ENCODE data around the gene HAUS7. TPM values are rescaled to one million over a fixed set of nuclear protein-coding genes. Genes with fewer than 3 reads are reported as not detected.

The HAUS7 gene
- total and polyA plus RNA-seq, 2 experiments from 2014 or later = 59.8 to 77.9 TPM

DNA sequence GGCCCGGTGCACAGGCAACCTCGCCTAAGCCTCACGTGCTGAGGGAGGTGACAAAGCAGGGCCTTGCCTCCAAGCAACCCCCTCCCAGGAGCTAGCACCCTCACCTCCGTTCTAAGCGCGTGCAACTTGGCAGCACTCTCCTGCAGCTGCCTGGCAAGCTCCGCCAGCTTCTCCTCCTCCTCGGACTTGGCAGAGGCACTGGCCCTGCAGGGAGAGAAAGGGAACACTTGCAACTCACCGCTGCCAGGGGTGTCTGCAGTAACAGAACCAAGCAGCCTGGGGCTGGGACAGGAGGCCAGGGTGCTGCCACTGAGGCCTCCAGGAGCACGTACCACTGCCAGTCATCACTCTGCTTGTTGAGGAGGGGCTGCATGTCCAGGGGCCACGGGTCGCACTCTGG, 14.2 kb downstream of the HAUS7 start:
- H3F3A ChIP-seq (replicated peaks; ENCODE audit: low read depth) = no peaks in the 10 kb centered on the region
- DNase-seq (ENCODE audit: low spot score) = no peak
- no peak for TF ChIP-seq ZNF331 (CRISPR knock-in tag; IDR thresholded peaks at IDR 0.05; ENCODE audit: low read depth)
- TF ChIP-seq EZH2phosphoT487 (IDR thresholded peaks at IDR 0.05; ENCODE audit: unreplicated experiment) = no peak
- no peak for TF ChIP-seq ZNF114 (CRISPR knock-in tag; IDR thresholded peaks at IDR 0.05)
- Mint-ChIP-seq H3K27me3 (ENCODE audit: insufficient read depth, low read depth, poor library complexity) (peaks cover 9% of the 10 kb centered on the region), H3K36me3 (ENCODE audit: low read depth) (peaks cover 5% of the 10 kb centered on the region; the same call in 2 of the 3 replicates), H3K4me3 (no peak overlapping the region), H3K4me1 (no peaks in the 10 kb centered on the region), H3K9me3 (no peaks in the 10 kb centered on the region), H3K27ac (no peak overlapping the region)
- no peak overlapping the region for H3K4me3 ChIP-seq
- H4K20me1 ChIP-seq (replicated peaks; ENCODE audit: insufficient read depth) = no peaks in the 10 kb centered on the region
- no peak overlapping the region for H3K4me2 ChIP-seq
- no peaks in the 10 kb centered on the region for H3K4me1 ChIP-seq (ENCODE audit: insufficient read depth)
- no peaks in the 10 kb centered on the region for H3K79me2 ChIP-seq (replicated peaks; ENCODE audit: insufficient read depth)
- H3K27ac ChIP-seq (ENCODE audit: low read depth) = no peak overlapping the region
- no peak overlapping the region for H2AFZ ChIP-seq
- no peaks in the 10 kb centered on the region for H3K36me3 ChIP-seq (ENCODE audit: insufficient read depth)
- H3K27me3 ChIP-seq (ENCODE audit: insufficient read depth) = no peaks in the 10 kb centered on the region
- no peaks in the 10 kb centered on the region for H3K9me2 ChIP-seq (ENCODE audit: insufficient read depth)
- no peak for ATAC-seq

GRCh38 chrX:153455571-153455970, 14.8 kb downstream of the HAUS7 start:
- Histone ChIP-seq H3F3A (replicated peaks; ENCODE audit: low read depth) (no peaks in the 10 kb centered on the region), H3K36me3 (ENCODE audit: insufficient read depth) (no peaks in the 10 kb centered on the region), H3K27me3 (ENCODE audit: insufficient read depth) (no peaks in the 10 kb centered on the region), H2AFZ (no peak overlapping the region), H3K4me1 (ENCODE audit: insufficient read depth) (no peaks in the 10 kb centered on the region), H3K9me2 (ENCODE audit: insufficient read depth) (no peaks in the 10 kb centered on the region), H3K4me3 (no peak overlapping the region), H3K79me2 (replicated peaks; ENCODE audit: insufficient read depth) (no peaks in the 10 kb centered on the region), H3K27ac (ENCODE audit: low read depth) (no peak overlapping the region), H4K20me1 (replicated peaks; ENCODE audit: insufficient read depth) (no peaks in the 10 kb centered on the region), H3K4me2 (no peak overlapping the region)
- H3K27me3 Mint-ChIP-seq (ENCODE audit: insufficient read depth, low read depth, poor library complexity) = peaks cover 4% of the 10 kb centered on the region
- H3K27ac Mint-ChIP-seq = no peak overlapping the region
- DNase-seq (ENCODE audit: low spot score) (no peak), ATAC-seq (no peak)
- no peaks in the 10 kb centered on the region for H3K9me3 Mint-ChIP-seq
- H3K4me3 Mint-ChIP-seq = no peak overlapping the region
- peaks cover 5% of the 10 kb centered on the region; the same call in 2 of the 3 replicates for H3K36me3 Mint-ChIP-seq (ENCODE audit: low read depth)
- no peaks in the 10 kb centered on the region for H3K4me1 Mint-ChIP-seq
- TF ChIP-seq NANOG (IDR thresholded peaks at IDR 0.05; ENCODE audit: borderline replicate concordance) (no peak), EZH2phosphoT487 (IDR thresholded peaks at IDR 0.05; ENCODE audit: unreplicated experiment) (no peak), ETS1 (IDR thresholded peaks at IDR 0.05) (no peak), STAT1 (IDR thresholded peaks at IDR 0.05; ENCODE audit: unreplicated experiment) (no peak), POLR2AphosphoS5 (IDR thresholded peaks at IDR 0.05; ENCODE audit: low read depth) (no peak), CREB1 (CRISPR knock-in tag; IDR thresholded peaks at IDR 0.05; ENCODE audit: low read depth) (no peak), ZNF331 (CRISPR knock-in tag; IDR thresholded peaks at IDR 0.05; ENCODE audit: low read depth) (no peak), ZNF114 (CRISPR knock-in tag; IDR thresholded peaks at IDR 0.05) (no peak), CTCF (conservative IDR thresholded peaks at IDR 0.05; ENCODE audit: low read depth in 2 of 2) (no peak), JUNB (IDR thresholded peaks at IDR 0.05; ENCODE audit: unreplicated experiment) (no peak), EZH2 (IDR thresholded peaks at IDR 0.05; ENCODE audit: low read depth, unreplicated experiment) (no peak)
- TF ChIP-seq, protein P1, sequence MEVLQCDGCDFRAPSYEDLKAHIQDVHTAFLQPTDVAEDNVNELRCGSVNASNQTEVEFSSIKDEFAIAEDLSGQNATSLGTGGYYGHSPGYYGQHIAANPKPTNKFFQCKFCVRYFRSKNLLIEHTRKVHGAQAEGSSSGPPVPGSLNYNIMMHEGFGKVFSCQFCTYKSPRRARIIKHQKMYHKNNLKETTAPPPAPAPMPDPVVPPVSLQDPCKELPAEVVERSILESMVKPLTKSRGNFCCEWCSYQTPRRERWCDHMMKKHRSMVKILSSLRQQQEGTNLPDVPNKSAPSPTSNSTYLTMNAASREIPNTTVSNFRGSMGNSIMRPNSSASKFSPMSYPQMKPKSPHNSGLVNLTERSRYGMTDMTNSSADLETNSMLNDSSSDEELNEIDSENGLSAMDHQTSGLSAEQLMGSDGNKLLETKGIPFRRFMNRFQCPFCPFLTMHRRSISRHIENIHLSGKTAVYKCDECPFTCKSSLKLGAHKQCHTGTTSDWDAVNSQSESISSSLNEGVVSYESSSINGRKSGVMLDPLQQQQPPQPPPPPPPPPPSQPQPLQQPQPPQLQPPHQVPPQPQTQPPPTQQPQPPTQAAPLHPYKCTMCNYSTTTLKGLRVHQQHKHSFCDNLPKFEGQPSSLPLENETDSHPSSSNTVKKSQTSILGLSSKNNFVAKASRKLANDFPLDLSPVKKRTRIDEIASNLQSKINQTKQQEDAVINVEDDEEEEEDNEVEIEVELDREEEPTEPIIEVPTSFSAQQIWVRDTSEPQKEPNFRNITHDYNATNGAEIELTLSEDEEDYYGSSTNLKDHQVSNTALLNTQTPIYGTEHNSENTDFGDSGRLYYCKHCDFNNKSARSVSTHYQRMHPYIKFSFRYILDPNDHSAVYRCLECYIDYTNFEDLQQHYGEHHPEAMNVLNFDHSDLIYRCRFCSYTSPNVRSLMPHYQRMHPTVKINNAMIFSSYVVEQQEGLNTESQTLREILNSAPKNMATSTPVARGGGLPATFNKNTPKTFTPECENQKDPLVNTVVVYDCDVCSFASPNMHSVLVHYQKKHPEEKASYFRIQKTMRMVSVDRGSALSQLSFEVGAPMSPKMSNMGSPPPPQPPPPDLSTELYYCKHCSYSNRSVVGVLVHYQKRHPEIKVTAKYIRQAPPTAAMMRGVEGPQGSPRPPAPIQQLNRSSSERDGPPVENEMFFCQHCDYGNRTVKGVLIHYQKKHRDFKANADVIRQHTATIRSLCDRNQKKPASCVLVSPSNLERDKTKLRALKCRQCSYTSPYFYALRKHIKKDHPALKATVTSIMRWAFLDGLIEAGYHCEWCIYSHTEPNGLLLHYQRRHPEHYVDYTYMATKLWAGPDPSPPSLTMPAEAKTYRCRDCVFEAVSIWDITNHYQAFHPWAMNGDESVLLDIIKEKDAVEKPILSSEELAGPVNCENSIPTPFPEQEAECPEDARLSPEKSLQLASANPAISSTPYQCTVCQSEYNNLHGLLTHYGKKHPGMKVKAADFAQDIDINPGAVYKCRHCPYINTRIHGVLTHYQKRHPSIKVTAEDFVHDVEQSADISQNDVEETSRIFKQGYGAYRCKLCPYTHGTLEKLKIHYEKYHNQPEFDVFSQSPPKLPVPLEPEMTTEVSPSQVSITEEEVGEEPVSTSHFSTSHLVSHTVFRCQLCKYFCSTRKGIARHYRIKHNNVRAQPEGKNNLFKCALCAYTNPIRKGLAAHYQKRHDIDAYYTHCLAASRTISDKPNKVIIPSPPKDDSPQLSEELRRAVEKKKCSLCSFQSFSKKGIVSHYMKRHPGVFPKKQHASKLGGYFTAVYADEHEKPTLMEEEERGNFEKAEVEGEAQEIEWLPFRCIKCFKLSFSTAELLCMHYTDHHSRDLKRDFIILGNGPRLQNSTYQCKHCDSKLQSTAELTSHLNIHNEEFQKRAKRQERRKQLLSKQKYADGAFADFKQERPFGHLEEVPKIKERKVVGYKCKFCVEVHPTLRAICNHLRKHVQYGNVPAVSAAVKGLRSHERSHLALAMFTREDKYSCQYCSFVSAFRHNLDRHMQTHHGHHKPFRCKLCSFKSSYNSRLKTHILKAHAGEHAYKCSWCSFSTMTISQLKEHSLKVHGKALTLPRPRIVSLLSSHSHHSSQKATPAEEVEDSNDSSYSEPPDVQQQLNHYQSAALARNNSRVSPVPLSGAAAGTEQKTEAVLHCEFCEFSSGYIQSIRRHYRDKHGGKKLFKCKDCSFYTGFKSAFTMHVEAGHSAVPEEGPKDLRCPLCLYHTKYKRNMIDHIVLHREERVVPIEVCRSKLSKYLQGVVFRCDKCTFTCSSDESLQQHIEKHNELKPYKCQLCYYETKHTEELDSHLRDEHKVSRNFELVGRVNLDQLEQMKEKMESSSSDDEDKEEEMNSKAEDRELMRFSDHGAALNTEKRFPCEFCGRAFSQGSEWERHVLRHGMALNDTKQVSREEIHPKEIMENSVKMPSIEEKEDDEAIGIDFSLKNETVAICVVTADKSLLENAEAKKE (CRISPR knock-in tag; IDR thresholded peaks at IDR 0.05) = no peak

All from GM23338 (cell line).